HG02970 (cell line): Measurements from ENCODE around the gene EMC7.
"Not testable (repeated sequence)": the region's sequence is repeated elsewhere in the genome, so short reads cannot be mapped to it uniquely, and the experiment has no call there.

Experiments
- ATAC-seq: cut with Tn5 transposase; IDR thresholded peaks from one replicate; pipeline ENCODE4 v1.9.1; 2021; ENCODE audit warnings: mild to moderate bottlenecking, moderate library complexity, moderate number of reproducible peaks; ENCODE audit not compliant: unreplicated experiment, low FRiP score

EMC7 gene

GRCh38 chr15:34099914-34100313 is 1.7 kb downstream of the EMC7 start:
- ATAC-seq: no peak

- no peak for ATAC-seq
Observed at GRCh38 chr15:34085746-34086145, 15.9 kb downstream of the EMC7 start.

GRCh38 chr15:34084086-34084485 is 17.6 kb downstream of the EMC7 start:
- no peak for ATAC-seq

- ATAC-seq: no peak
Observed at GRCh38 chr15:34079904-34080303, 21.8 kb downstream of the EMC7 start.

GRCh38 chr15:34078900-34079299 is 22.8 kb downstream of the EMC7 start:
- ATAC-seq: no peak

- ATAC-seq: no peak
Observed at GRCh38 chr15:34076785-34077184, 24.9 kb downstream of the EMC7 start.

GRCh38 chr15:34070003-34070402 is 31.7 kb downstream of the EMC7 start:
- ATAC-seq: no peak

- no peak for ATAC-seq
Observed at GRCh38 chr15:34065941-34066340, 35.7 kb downstream of the EMC7 start.

GRCh38 chr15:34065261-34065660 is 36.4 kb downstream of the EMC7 start:
- ATAC-seq: no peak

GRCh38 chr15:34064438-34064837 is 37.2 kb downstream of the EMC7 start:
- no peak for ATAC-seq

- ATAC-seq: no peak
Observed at GRCh38 chr15:34059946-34060345, 41.7 kb downstream of the EMC7 start.

GRCh38 chr15:34059476-34059875 is 42.2 kb downstream of the EMC7 start:
- no peak for ATAC-seq

- no peak for ATAC-seq
Observed at GRCh38 chr15:34056911-34057310, 44.8 kb downstream of the EMC7 start.

GRCh38 chr15:34055868-34056595 is 45.6 kb downstream of the EMC7 start:
- ATAC-seq: no peak

- no peak for ATAC-seq
Observed at GRCh38 chr15:34054081-34054707, 47.5 kb downstream of the EMC7 start.

- not testable (repeated sequence) for ATAC-seq
Observed at GRCh38 chr15:34050385-34050784, 51.3 kb downstream of the EMC7 start.

- ATAC-seq: no peak
Observed at GRCh38 chr15:34049112-34049511, 52.5 kb downstream of the EMC7 start.

- ATAC-seq: no peak
Observed at GRCh38 chr15:34047893-34048775, 53.5 kb downstream of the EMC7 start.

GRCh38 chr15:34046471-34047145 is 55.1 kb downstream of the EMC7 start:
- no peak for ATAC-seq

GRCh38 chr15:34043813-34044212 is 57.8 kb downstream of the EMC7 start:
- no peak for ATAC-seq

- no peak for ATAC-seq
Observed at GRCh38 chr15:34043391-34043790, 58.3 kb downstream of the EMC7 start.
